Subcutaneous abdominal adipose tissue (tissue), 5 donors: ENCODE data around the gene SLC47A2.

ENCODE experiments used
- H3K27ac ChIP-seq: one replicate; pipeline ENCODE4 v1.7.0; 2013; ENCODE audit warnings: low read depth, mild to moderate bottlenecking, inconsistent platforms, low read length, moderate library complexity
- H3K27me3 ChIP-seq, 5 donors: one replicate each; pipeline ENCODE4 v1.7.0; 2013; ENCODE audit warnings: low read length in 5 of 5, inconsistent platforms in 1 of 5; ENCODE audit not compliant: control insufficient read depth in 5 of 5, insufficient read depth in 4 of 5
- H3K36me3 ChIP-seq, 5 donors: one replicate each; pipeline ENCODE4 v1.7.0; 2013; ENCODE audit warnings: low read length in 5 of 5; ENCODE audit not compliant: control insufficient read depth in 5 of 5, insufficient read depth in 5 of 5
- H3K4me1 ChIP-seq, 5 donors: one replicate each; pipeline ENCODE4 v1.7.0; 2013; ENCODE audit warnings: low read length in 5 of 5, mild to moderate bottlenecking in 3 of 5, moderate library complexity in 1 of 5; ENCODE audit not compliant: control insufficient read depth in 5 of 5, insufficient read depth in 5 of 5
- H3K4me3 ChIP-seq, 5 donors: one replicate each; pipeline ENCODE4 v1.7.0; 2013; ENCODE audit warnings: low read length in 5 of 5, low read depth in 1 of 5
- H3K9ac ChIP-seq, 5 donors: one replicate each; pipeline ENCODE4 v1.7.0; 2013; ENCODE audit warnings: low read length in 5 of 5, mild to moderate bottlenecking in 4 of 5, moderate library complexity in 3 of 5
- H3K9me3 ChIP-seq, 5 donors: one replicate each; pipeline ENCODE4 v1.7.0; 2013; ENCODE audit warnings: low read length in 5 of 5; ENCODE audit not compliant: control insufficient read depth in 5 of 5
- donor health status: healthy.
- donor health status: healthy.
- donor health status: healthy.
- donor health status: healthy.
- donor health status: healthy.

SLC47A2 gene

GRCh38 chr17:19755821-19756510, 39.6 kb upstream of the SLC47A2 start:
- Histone ChIP-seq H3K36me3 (no peaks in the 10 kb centered on the region), H3K4me1 (peaks cover 0 to 19% (median 14%) of the 10 kb centered on the region in 5 donors), H3K9me3 (no peaks in the 10 kb centered on the region), H3K4me3 (no peak overlapping the region), H3K9ac (no peak overlapping the region), H3K27me3 (peaks cover 0 to 3% (median 0%) of the 10 kb centered on the region in 5 donors), H3K27ac (no peak overlapping the region)

- H3K36me3 ChIP-seq = no peaks in the 10 kb centered on the region
- no peak overlapping the region for H3K9ac ChIP-seq
- no peaks in the 10 kb centered on the region for H3K9me3 ChIP-seq
- H3K4me3 ChIP-seq = no peak overlapping the region
- H3K4me1 ChIP-seq = peaks cover 0 to 19% (median 14%) of the 10 kb centered on the region in 5 donors
- H3K27me3 ChIP-seq = peaks cover 0 to 3% (median 0%) of the 10 kb centered on the region in 5 donors
- no peak overlapping the region for H3K27ac ChIP-seq
Measured at GRCh38 chr17:19755392-19755791, 39.0 kb upstream of the SLC47A2 start.

DNA sequence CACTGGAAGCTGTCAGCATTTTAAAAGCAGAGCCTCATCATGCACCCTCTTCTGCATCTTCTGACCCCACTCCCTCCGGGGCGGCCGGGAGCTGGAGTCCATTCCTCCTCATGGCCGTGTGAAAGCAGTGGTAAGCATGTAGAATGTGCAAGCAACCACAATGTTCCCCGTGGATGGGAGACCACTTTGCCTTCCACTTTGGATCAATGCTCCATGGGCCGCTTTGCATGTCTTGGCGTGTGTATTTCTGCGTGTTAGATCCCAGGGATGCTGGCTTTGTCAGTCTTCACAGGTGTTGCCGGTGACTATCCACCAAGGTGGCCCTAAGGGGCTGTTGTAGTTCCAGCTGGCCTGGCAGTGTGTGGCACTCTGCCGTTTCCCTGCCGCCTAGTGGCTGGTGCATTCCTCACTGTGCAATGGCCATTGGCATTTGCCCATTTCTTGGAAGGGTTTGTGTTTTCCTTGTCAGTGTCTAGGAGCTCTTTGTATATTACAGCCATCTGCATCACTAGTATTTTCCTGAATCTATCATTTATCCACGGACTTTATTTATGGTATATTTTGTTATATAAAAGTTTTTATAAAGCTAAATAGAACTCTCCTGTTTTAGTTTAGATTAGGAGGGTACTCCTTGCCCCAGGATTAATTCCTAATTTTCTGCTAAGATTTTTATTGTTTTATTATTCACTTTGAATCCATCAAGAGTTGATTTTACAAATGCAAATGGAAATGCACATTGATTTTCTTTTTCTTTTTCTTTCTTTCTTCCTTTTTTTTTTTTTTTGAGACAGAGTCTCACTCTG, 37.5 kb upstream of the SLC47A2 start:
- Histone ChIP-seq H3K9ac (no peak overlapping the region), H3K4me1 (peaks cover 1 to 19% (median 14%) of the 10 kb centered on the region in 5 donors), H3K9me3 (no peaks in the 10 kb centered on the region), H3K27ac (peak overlapping the region; percentile 80), H3K27me3 (peaks cover 0 to under 1% (median 0%) of the 10 kb centered on the region in 5 donors), H3K36me3 (no peaks in the 10 kb centered on the region), H3K4me3 (no peak overlapping the region)

- Histone ChIP-seq H3K9me3 (no peaks in the 10 kb centered on the region), H3K36me3 (no peaks in the 10 kb centered on the region), H3K9ac (peak overlapping the region in 2 of 5 donors; percentile 2 to 35), H3K27ac (peak overlapping the region; percentile 80), H3K4me3 (no peak overlapping the region), H3K27me3 (peaks cover 0 to 4% (median 0%) of the 10 kb centered on the region in 5 donors), H3K4me1 (peaks cover 3 to 26% (median 21%) of the 10 kb centered on the region in 5 donors)
Measured at GRCh38 chr17:19753051-19753509, 36.7 kb upstream of the SLC47A2 start.

DNA sequence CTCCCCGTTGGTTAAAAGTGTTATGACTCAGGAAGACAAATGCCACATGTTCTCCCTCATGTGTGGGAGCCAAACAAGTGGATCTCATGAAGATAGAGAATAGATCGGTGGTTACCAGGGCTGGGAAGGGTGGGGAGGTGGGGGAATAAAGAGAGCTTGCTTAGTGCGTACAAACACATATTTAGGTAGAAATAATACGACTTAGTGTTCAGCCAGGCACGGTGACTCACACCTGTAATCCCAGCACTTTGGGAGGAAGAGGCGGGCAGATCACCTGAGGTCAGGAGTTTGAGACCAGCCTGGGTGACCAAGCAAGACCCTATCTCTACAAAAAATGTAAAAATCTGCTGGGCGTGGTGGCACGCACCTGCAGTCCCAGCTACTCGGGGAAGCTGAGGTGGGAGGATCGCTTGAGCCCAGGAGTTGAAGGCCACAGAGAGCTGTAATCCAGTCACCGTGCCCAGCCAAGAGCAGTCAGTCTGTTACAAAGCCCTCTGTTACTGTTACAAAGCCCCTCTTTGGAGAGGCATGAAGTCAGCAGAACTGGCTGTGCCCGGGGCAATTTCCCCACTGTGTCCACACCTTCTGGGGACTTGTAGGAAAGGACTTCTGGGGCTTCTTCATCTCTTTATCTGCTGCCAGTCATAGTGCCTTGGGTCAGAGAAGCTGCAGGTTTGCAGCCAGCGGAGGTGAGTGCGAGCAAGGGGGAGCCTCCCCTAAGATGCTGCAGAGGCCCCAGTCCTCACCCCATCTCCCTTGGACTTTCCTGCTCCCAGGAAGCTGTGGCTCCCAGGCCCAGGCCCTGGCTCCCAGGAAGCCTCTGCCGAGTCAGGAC, 36.0 kb upstream of the SLC47A2 start:
- peak overlapping the region in 3 of 5 donors; percentile 2 to 35 (median 8) for H3K9ac ChIP-seq
- peak overlapping the region; percentile 74 for H3K27ac ChIP-seq
- no peak overlapping the region for H3K4me3 ChIP-seq

DNA sequence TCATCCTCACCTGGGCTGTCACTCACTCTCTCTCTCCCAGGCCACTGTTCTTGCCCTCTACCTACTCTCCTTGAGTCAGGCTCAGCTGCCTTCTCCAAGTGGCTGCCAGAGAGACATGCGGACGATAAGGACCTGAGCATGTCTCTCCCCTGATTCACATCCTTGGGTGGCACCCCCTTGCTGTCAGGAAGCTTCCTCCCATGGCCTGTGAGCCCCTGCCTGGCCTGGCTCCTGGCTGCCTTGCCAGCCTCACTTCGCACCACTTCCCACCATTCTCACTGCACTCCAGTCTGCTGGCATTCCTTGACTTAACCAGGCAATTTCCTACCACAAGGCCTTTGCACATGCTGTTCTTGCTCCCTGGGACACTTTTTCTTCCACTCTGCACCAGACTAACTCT, 34.5 kb upstream of the SLC47A2 start:
- Histone ChIP-seq H3K27ac (no peak overlapping the region), H3K4me3 (no peak overlapping the region), H3K27me3 (peaks cover 0 to 4% (median 0%) of the 10 kb centered on the region in 5 donors), H3K36me3 (no peaks in the 10 kb centered on the region), H3K9ac (no peak overlapping the region), H3K9me3 (no peaks in the 10 kb centered on the region), H3K4me1 (peaks cover 3 to 28% (median 23%) of the 10 kb centered on the region in 5 donors)

More for the DNA sequence above, 36.0 kb upstream of the SLC47A2 start:
- Histone ChIP-seq H3K9me3 (no peaks in the 10 kb centered on the region), H3K36me3 (no peaks in the 10 kb centered on the region), H3K27me3 (peaks cover 0 to 4% (median 0%) of the 10 kb centered on the region in 5 donors), H3K4me1 (peaks cover 3 to 28% (median 23%) of the 10 kb centered on the region in 5 donors)

DNA sequence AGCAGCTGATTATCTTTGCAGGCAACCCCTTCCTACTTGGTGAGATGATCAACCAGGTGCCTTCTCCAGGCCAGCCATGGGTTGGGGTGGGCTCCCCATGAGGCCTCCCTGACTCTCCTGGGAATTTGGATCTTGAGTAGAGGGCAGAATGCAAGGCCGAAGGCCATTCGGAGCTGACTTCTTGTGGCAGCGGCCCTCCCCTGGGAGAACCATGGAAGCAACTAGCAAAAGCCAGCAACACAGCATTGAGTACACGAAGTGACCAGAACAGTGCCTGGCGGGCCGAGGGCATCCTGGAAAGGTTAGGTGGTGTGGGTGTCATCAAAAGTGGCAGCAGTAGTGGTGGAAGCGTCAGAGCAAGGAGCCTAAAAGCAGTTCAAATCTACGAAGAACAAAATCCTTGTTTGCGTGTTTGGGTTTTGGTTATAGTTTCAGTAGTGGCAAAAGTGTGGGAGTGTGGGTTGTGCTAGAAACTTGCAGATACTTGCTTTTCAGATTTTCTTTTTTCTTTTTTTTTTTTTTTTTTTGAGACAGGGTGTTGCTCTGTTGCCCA, 33.7 kb upstream of the SLC47A2 start:
- Histone ChIP-seq H3K4me1 (peaks cover 3 to 32% (median 28%) of the 10 kb centered on the region in 5 donors), H3K9me3 (no peaks in the 10 kb centered on the region), H3K36me3 (no peaks in the 10 kb centered on the region), H3K4me3 (no peak overlapping the region), H3K27ac (no peak overlapping the region), H3K9ac (no peak overlapping the region), H3K27me3 (peaks cover 0 to 4% (median 0%) of the 10 kb centered on the region in 5 donors)

DNA sequence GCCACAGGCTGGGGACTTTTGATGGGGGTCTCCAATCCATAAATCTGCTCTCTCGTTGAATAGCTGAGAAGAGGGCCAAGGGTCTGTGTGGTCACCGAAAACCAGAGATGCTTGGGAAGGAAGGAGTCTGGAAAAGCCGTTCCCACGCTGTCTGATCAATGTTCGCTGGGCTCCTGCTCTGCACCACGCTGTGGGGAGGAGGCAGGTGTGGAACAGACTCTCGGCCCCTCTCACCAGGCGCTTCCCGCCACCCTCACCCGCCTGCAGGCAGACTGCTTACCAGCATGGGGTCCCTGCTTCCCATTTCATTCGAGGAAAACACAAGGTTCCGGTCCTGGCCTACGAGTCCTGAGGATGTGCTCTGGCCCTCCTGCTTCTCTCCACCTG, 32.4 kb upstream of the SLC47A2 start:
- no peak overlapping the region for H3K27ac ChIP-seq
- no peaks in the 10 kb centered on the region for H3K36me3 ChIP-seq
- H3K4me3 ChIP-seq = no peak overlapping the region
- H3K4me1 ChIP-seq = peaks cover 3 to 37% (median 32%) of the 10 kb centered on the region in 5 donors
- no peaks in the 10 kb centered on the region for H3K9me3 ChIP-seq
- H3K27me3 ChIP-seq = peaks cover 0 to 4% (median 0%) of the 10 kb centered on the region in 5 donors
- H3K9ac ChIP-seq = peak overlapping the region in 1 of 5 donors; percentile 38
